GM19035 (cell line): ENCODE data around the gene FAM114A2.
"Not testable (repeated sequence)": the region's sequence is repeated elsewhere in the genome, so short reads cannot be mapped to it uniquely, and the experiment has no call there.

Experiments
- ATAC-seq: cut with Tn5 transposase; IDR thresholded peaks from one replicate; pipeline ENCODE4 v1.9.1; 2021; ENCODE audit not compliant: unreplicated experiment

FAM114A2 gene

DNA sequence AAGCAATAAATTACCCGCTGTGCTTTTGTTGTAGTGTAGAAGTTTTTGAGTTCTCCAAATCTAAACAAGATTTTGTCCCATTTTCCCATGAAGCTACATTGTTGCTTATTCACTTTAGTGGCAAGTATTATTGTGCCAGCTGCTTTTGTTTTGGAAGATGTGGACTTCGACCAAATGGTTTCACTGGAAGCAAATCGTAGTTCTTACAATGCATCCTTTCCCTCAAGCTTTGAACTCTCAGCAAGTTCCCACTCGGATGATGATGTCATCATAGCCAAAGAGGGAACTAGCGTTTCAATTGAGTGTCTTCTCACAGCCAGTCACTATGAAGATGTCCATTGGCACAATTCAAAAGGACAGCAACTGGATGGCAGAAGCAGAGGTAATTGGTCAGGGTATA, 10.9 kb upstream of the FAM114A2 start:
- no peak for ATAC-seq

DNA sequence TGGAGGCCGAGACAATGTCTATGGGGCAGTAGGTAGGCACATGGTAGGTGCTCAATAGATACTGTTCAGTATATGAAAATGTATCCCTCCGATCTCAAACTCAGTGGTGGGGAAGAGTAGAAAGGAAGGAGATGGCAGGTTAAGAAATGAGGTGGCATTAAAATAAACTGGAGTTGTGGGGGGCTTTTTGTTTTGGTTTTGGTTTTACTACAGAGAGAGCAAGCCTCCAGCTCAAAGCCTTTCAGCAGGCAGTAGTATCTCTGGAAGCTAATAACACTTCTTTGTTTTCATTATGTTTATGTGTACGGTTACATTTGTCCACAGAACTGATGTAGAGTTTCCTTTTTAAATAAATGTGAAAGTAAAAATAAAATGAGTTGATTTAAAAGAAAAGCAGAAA, 8.6 kb upstream of the FAM114A2 start:
- peak; percentile 57 for ATAC-seq

DNA sequence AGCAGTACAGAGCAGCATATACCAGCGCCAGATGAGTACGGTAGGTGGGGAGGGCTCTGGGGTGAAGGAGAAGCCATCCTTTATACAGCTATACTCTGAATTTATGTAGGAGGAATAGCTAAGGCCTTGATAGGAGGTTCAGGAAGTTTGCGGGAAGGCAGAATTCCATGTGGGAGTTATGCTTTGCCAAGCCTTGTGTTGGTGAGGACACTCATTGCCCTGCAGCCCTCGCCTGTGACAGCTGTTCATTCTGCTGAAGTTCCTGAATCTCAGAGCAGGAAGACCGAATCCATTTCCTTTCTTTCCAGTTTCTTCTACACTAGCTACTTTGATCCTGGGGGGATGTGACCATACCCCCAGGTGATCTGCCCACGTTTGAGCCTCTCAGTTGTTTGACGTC, 7.8 kb upstream of the FAM114A2 start:
- ATAC-seq = no peak

DNA sequence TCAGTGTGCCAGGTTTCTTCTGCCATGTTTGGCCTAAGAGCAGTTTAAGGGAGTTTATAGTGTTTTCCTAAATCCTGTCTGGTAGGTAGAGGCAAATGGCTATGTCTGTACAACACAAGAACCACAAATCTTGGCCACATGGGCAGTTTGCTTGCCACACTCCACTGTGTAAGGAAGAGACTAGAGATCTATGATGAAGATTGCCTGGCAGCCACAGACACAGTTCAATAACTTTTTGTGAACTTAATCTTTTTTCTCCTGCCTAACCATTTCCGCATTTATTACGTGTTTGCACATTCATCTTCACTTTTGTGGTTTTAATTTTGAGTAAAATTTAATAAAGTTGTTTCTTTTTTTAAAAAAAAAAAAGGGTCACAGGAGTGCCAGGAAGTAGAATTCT, 5.9 kb upstream of the FAM114A2 start:
- no peak for ATAC-seq

DNA sequence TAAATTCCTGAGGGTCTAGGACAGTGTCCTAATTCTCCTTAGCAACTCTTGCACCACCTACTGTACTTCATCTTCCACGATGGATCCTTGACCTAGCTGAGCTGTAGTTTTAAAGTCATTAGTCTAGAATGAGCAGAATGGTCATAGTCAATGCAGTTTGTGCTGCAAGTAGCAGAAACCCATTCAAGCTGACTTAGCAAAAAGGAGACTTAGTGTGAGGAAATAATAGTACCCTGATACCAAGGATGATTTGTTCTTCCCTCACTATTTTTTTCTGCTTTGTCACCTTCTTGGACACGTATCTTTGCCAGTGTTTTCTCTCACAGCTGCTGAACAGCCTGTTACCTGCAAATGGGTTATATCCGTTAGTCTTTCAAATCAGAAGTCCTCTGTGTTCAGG, 5.4 kb upstream of the FAM114A2 start:
- no peak for ATAC-seq

DNA sequence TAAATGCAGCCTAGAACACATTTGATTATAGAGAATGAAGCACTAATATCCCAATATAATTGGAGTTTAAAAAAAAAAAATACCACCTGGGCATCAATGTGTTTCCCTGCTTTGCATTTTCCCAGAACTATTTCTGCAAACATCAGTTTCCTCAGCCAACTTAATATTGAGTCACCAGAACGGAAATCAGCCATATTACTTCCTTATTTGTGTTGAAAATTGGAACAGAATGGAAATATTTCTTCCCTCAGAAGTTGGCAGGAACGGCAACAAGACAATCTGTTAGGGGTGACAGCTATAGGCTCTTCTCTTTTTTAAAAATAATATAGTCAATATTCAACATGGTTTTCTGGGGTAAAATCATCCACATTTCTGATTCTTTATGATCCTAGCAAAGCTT, 4.1 kb upstream of the FAM114A2 start:
- no peak for ATAC-seq

DNA sequence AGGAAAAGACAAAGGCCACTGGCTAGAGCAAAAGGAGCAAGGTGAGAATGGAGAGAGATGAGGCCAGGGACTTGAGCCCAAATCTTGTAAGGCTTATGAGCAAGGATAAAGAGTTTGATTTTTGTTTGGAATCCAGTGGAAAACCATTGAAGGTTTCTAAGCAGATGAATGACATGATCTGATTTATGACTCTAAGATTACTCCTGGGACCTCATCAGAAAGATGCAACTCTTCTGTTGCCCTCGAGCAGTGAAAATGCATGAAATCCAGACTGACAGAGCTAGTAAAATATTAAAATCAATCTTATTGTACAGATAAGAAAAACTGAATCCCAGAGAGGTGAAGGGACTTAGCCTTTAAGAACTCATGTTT, 734 bp upstream of the FAM114A2 start:
- no peak for ATAC-seq

DNA sequence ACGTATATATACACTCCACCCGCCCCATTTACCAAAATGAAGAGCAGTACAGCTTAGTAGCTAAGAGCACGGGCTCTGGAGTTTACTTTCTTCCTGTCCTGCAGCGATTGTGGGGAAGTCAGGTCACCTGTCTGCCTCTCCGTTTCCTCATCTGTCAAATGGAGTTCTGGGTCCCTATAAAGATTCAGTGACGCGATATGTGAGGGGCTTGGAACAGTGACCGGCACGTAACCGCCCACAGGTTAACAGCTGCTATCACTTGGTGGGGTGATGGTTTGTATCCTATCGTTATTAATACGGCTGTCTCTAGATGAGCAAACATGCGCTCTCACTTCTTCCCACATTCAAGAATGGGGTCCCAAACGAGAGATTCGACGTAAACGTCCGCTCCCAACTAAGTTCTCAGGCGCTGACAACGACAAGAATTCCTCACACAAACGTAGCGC, 426 bp downstream of the FAM114A2 start:
- ATAC-seq = peak; percentile 54

DNA sequence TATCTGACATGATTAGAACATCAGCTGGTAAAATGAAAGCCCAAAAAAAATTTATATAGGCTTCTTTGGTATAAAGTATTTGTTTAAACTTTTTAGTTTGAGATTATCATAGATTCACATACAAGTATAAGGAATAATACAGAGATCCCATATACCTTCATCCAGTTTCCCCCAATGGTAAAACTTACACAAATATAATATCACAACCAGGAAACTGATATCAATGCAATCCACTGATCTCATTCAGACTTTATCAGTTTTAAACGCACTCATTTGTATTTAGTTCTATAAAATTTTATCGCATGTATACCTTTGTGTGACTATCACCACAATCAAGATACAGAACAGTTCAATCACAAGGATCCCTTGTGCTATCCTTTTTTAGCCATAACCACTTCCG, 3.8 kb downstream of the FAM114A2 start:
- no peak for ATAC-seq

DNA sequence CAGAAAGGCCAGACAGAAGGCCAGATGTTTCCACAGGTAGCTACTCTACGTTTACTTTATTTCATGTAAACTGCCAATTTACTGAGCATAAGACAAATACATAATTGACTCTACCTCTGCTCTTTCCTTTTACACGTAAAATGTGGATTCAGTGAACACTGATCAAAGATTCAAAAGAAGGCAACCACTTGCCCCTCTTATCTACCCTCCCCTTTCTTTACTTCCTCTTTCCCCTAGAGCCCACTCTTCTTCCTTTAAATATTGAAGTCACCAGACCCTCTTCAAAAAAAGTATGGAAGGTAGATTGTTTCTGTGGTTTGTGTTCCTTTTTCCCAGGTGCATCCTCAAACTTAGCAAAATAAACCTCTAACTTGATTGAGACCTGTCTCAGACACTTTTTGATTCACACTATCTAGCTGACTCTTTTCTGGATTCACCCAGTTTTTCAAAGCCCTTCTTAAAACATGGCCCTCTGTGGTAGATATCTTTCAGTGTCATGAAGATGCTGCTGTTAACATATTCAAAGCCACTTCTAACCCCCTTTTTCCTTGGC, 6.7 kb downstream of the FAM114A2 start:
- no peak for ATAC-seq

DNA sequence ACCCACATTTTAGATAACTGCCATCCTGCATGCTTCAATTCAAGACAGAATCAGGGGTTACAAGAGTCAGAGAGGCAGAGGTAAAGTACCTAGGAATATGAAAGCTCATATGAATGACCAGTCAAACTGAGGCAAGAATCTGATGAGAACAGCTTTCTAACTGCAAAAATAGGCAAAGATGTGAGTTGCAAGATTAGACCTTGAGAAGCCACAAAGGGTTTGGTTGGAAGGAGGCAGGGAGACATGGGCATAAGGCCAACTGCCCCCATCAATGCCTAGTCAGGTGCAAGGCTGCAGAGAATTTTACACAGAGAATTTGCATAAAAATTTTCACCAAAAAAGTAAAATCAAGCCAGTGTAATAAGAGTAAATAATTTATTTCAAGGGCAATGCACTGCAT, 12.8 kb downstream of the FAM114A2 start:
- no peak for ATAC-seq

DNA sequence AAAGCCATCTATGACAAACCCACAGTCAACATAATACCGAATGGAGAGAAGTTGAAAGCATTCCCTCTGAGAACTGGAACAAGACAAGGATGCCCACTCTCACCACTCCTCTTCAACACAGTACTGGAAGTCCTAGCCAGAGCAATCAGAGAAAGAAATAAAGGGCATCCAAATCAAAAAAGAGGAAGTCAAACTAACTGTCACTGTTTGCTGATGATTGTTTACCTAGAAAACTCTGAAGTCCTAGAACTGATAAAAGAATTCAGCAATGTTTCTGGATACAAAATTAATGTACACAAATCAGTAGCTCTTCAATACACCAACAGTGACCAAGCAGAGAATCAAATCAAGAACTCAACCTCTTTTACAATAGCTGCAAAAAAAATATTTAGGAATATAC, 19.8 kb downstream of the FAM114A2 start:
- ATAC-seq = not testable (repeated sequence)

DNA sequence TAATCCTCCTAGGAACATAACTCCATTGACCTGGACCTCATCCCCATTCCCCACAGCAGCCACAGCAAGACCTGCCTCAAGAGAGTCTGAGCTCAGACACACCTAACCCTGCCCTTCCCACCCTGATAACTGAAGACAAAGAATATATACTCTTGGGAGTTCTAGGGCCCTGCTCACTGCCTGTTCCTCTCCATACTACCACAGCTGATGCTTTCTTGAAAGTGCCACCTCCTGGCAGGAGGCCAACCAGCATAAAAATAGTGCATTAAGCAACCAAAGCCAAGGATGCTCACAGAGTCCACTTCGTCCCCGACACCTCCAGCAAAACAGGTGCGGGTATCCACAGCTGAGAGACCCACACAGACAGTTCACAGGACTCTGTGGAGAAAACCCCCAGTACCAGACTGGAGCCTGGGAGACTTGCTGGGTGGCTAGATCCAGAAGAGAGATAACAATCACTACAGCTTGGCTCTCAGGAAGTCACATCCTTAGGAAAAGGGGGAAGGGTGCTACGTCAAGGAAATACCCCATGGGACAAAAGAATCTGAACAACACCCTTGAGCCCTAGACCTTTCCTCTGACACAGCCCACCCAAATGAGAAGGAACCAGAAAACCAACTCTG, 23.5 kb downstream of the FAM114A2 start:
- no peak for ATAC-seq

DNA sequence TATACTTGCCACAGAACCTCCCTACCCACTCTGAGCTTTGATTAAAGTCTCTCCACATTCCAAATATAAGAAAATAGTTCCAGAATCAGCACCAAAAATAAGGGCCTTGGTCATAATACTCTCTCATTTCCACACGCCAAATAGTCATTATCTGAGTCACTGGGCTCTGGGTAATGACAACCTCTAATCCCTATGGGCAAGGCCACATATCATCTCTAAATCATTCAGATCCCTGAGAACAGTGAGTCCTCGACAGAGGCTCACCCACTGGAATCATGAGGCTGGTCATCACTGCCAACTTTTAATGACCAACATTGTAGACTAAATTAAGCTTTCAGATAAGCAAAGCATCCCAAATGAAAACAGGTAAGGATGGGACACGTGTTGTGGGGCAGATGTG, 28.1 kb downstream of the FAM114A2 start:
- ATAC-seq = no peak

DNA sequence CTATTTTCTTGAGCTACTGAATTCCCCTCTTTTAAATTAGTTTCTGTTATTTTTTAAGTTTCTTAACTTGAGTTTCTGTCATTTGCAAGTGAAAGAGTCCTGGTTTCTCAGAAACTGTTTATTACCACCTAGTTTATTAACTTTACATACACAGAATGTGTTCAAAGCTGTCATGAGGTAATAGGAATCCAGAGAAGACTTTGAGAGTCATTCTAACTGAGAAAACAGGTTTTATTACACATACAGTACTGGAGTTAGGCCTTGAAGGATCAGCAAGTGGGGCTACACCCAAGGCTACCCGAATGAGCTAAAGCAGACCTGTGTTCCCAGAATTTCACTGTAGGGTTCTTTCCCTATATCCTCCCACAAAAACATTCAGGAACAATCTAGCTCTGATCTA, 33.1 kb downstream of the FAM114A2 start:
- no peak for ATAC-seq

DNA sequence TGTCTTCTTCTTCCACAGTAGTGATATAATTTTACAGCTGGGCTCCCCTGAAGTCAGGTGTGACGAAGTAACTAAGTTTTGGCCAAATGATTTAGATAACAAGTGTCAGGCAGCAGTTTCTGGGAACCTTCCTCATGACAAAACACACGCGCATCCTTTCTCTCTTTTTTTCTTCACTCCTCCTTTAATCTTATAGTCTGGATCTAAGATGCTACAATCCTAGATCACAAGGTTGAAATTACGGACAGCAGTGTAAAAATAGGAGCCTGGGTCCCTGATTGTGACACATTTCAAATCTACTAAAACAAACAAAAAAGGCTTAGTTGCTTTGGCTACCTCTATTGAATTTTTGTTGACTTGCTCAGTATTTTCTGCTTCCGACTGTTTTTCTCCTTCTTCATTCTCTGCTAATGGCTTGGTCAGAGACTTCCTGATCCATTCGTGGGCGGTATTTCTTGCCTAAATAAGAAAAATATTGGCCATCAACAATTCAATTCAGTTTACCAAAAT, 36.1 kb downstream of the FAM114A2 start:
- ATAC-seq = no peak

DNA sequence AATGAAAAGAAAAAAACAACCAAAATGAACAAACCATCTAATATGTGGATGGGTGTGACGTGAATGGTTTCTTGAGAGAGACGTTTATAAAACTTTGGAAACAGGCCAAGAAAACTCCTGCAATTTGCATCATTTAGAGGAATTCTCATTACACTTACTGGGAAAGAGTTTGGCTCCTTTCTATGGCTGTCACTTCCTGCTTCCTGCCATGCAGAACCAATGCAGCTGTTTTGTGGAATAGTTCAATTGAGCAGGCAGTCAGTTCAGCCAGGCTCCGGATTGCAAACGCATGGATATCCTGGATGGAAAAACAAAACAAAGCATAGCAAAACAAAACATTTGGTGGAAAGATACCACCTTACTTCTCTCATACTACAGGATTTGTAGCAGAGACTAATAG, 36.6 kb downstream of the FAM114A2 start:
- no peak for ATAC-seq

DNA sequence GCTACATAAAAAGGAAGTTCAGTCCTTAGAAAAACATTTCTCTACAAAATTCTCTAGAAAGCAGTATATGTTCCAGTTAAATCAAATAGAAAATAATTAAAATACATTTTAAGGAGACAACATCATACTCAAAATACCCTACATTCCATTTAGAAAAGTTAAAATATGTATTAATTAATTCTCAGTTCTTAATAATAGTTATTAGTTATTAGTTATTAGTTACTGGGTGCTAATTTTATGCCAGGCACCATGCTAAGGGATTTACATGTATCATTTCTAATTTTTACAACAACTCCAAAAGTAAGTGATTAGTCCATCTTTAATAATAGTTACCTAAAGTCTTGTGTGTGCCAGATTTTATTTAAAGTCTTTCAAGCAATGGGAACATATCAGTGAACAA, 38.0 kb downstream of the FAM114A2 start:
- ATAC-seq = no peak

DNA sequence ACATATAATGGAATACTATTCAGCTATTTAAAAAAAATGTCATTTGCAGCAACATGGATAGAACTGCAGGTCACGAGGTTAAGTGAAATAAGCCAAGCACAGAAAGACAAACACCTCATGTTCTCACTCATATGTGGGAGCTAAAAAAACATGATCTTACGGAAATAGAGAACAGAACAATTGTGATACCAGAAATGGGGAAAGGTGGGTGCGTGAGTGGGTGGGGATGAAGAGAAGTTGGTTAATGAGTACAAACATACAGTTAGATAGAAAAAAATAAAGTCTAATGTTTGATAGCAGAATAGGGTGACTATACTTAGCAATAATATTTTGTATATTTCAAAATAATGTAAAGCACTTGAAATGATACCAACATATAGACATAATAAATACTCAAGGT, 38.7 kb downstream of the FAM114A2 start:
- no peak for ATAC-seq

DNA sequence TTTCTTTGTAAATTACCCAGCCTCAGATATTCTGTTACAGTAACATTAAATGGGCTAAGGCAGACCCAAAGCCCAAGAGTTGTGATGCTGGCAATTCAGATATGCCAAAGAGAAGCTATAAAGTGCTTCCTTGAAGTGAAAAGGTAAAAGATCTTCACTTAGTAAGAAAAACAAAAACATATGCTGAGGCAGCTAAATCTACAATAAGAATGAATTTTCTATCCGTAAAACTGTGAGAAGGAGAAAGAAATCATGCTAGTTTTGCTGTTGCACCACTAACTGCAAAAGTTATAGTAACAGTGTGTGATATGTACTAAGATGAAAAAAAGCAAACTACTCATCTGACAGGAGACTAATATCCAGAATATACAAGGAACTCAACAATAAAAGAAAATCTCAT, 39.9 kb downstream of the FAM114A2 start:
- ATAC-seq = no peak

DNA sequence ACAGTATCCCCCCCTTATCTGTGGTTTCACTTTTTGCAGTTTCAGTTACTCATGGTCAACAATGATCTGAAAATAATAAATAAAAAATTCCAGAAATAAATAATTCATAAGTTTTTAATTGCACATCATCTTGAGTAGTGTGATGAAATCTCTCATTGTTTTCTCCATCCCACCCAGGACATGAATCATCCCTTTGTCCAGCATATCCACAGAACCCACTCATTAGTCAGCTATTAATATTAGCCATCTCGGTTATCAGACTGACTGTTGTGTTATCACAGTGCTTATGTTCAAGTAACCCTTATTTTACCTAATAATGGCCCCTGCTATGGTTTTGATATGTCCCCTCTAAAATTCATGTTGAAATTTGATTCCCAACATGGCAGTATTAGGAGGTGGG, 40.7 kb downstream of the FAM114A2 start:
- ATAC-seq = no peak

DNA sequence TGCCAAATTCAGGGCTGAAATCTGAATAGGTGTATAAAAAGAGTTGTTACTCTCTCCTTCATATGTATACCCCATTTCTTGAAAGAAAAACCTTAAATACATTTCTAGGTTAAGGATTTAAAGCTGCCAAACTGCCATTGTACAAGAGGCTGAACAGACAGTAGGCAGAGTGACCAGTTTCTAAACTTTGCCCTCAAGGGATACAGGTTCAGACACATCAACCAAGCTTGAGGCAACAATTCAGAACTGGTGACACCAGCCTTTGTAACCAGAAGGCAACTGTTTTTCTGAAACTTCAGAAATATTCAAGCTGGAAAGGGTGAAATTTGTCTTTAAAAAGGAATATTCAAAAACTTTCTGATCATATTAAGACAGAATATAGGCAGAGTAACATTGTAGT, 47.5 kb downstream of the FAM114A2 start:
- no peak for ATAC-seq

DNA sequence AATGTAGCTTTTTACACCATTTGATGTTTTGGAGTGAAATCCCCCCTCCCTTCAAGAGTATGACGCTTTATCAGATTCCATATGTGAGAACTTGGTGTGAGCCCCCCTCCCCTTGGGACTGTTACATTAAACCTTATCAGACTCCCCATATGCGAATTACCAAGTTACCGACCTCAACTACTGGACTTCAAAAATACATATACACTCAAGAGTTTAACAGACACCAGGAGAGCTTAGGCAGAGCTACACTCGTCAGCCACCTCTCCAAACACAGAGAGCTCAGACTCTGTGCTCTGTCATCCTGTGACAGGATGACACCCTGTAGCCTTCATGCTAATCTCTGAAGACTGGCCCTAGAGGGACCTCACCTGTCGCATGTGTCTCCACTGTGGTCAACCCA, 50.2 kb downstream of the FAM114A2 start:
- ATAC-seq = no peak
